GM12874 (cell line): ENCODE results near the gene RAB7A.

Experiments used
- CTCF ChIP-seq: IDR thresholded peaks from 2 replicates; pipeline ENCODE4 v1.5.1; 2011; ENCODE audit warnings: low read depth, mild to moderate bottlenecking, control low read depth, low read length, moderate library complexity; ENCODE audit not compliant: insufficient read depth

RAB7A gene

GRCh38 chr3:128845119-128845777, 119.3 kb downstream of the RAB7A start:
- peak; percentile 35; the same call in 1 of the 2 replicates for TF ChIP-seq CTCF

GRCh38 chr3:128845778-128846485, 119.9 kb downstream of the RAB7A start:
- peak; percentile 82 for TF ChIP-seq CTCF

GRCh38 chr3:128846486-128846891, 120.5 kb downstream of the RAB7A start:
- no peak for TF ChIP-seq CTCF

GRCh38 chr3:128847666-128848370, 121.8 kb downstream of the RAB7A start:
- TF ChIP-seq CTCF: no peak

- no peak for TF ChIP-seq CTCF
Measured at GRCh38 chr3:128848936-128849335, 123.0 kb downstream of the RAB7A start.

GRCh38 chr3:128849911-128850455, 124.0 kb downstream of the RAB7A start:
- TF ChIP-seq CTCF: no peak

- TF ChIP-seq CTCF: no peak
Measured at GRCh38 chr3:128850544-128850943, 124.6 kb downstream of the RAB7A start.
